Activated T-helper 1 cell treated with anti-CD3 and anti-CD28 coated beads, Interleukin-2, amount 50 U/mL, for 16 hours (primary cell): Measurements from ENCODE around the gene KMT2C.
"Not testable (repeated sequence)": the region's sequence is repeated elsewhere in the genome, so short reads cannot be mapped to it uniquely, and the experiment has no call there.

Experiments used
- DNase-seq, 2 donors: peaks; one replicate each; pipeline ENCODE4 v3.0.0-alpha.2; 2020; ENCODE audit warnings: low read depth in 1 of 2, low spot score in 1 of 2

Gene KMT2C

GRCh38 chr7:152403726-152404125 is 32.1 kb downstream of the KMT2C start:
- no peak for DNase-seq

DNA sequence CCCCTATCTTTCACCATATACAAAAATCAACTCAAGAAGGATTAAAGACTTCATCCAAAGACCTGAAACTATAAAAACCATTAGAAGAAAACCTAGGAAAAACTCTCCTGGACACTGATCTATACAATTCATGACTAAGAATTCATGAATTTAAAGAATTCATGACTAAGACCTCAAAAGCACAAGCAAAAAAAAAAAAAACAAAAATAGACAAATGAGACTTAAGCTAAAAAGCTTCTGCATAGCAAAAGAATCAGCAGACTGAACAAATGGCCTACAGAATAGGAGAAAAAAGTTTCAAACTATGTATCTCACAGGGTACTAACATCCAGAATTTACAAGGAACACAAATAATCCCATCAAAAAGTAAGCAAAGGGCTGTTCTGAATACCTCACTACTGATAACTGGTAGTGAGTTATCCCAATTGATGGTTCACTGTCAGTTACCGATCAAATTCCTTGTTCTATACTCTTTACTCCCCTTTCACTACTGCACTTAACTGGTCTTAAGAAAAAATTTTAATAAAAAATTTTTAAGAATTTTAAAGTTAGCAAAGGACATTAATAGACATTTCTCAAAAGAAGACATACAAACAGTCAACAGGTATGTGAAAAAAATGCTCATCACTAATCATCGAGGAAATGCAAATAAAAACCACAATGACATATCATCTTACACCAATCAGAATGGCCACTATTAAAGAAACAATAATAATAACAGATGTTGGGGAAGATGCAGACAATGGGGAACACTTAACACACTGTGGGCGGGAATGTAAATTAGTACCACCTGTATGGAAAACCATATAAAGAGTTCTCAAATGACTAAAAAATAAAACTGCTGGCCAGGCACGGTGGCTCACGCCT is 33.2 kb downstream of the KMT2C start:
- no peak for DNase-seq

DNA sequence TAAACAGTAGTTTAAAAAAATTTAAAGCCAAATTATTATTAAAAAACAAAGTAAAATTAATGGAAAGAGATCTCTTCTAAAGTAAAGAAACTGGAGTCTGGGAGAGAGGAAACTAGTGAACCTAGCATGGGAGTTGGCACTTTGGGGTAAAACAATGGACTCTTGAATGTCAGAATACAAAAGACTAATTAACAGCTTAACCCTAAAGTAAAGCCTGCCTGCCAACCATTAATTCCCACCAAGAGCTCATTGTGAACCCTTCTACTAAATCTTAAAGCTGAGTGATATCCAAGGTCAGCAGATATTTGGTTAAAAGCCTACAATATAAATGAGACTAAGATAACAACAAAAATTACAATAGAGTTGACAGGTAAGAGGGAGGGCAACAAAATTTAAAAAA is 36.5 kb downstream of the KMT2C start:
- DNase-seq: no peak

DNA sequence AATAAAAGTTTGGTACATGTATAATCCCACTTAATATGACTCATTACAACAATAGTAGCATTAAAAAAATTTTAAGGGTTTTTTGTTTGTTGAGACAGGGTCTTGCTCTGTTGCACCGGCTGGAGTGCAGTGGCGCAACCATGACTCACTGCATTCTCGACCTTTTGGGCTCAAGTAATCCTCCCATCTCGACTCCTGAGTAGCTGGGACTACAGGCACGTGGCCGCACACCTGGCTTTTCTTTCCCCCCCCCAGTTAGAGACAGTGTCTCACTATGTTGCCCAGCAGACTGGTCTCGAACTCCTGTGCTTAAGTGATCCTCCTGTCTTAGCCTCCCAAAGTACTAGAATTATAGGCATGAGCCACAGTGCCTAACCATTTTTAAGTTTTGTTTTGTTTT is 40.7 kb downstream of the KMT2C start:
- no peak for DNase-seq

DNA sequence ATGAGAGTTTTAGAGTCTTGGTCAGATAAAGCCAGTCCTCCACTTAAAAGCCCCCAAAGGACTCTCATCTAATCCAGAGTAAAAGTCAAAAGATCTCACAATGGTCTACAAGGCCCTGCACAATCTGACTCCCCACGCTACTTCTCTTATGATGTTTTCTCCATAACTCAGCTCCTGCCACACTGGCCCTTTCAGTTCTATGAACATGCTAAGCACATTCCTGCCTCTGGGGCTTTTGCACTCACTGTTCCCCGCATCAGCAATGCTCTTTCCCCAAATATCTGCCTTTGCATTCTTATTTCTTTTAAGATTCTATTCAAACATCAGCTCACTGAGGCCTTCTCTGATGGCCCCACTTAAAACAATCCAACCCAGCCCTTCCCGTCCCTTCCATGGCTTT is 41.6 kb downstream of the KMT2C start:
- not testable (repeated sequence) for DNase-seq

DNA sequence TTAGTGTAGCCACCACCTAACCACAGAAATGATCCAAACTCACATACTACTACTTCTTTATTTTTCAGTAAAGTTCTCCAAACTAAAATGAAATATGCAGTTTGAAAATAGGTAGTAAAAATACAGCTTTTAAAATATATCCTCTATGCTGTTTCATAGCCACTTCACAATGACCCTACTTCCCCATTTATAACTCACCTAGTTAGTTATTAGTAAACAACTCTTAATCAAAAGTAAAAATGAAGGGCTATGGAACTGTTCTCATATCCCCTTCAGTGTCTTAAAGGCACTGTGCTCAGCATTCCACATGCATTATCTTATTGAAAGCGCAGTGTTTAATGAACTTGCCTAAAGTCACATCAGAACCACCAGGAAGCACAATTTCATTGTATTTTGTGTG is 43.5 kb downstream of the KMT2C start:
- no peak for DNase-seq

DNA sequence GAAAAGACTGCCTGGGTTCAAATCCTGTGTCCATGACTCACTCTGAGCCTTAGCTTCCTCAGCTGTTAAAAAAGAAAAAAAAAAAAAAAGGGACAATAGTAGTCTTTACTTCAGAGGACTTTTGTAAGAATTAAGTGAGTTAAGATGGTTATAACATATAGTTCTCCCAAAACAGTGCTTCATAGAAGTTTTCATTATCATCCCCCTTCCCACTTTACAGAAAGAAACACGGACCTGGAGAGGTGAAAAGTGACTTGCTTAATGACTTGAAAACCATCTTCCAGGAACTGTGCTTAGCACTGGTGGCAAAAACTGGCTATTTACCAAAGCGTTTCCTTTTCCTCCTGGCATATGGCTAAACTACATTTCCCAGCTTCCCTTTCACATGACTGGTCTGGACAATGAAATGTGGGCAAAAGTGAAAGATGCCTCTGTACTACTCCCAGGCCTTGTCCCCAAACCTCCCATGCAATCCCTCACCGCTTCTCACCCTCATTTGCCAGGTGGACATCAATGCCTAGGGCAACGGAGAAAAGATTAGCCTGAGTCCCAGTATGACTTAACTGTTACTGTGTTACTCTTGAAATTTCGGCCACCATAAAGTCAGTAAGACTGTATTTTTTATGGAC is 49.6 kb downstream of the KMT2C start:
- DNase-seq: not testable (repeated sequence)

- DNase-seq: not testable (repeated sequence)
Measured at GRCh38 chr7:152384235-152385200, 51.3 kb downstream of the KMT2C start.

GRCh38 chr7:152383341-152384234 is 52.2 kb downstream of the KMT2C start:
- no peak for DNase-seq

GRCh38 chr7:152382244-152382643 is 53.6 kb downstream of the KMT2C start:
- no peak for DNase-seq

DNA sequence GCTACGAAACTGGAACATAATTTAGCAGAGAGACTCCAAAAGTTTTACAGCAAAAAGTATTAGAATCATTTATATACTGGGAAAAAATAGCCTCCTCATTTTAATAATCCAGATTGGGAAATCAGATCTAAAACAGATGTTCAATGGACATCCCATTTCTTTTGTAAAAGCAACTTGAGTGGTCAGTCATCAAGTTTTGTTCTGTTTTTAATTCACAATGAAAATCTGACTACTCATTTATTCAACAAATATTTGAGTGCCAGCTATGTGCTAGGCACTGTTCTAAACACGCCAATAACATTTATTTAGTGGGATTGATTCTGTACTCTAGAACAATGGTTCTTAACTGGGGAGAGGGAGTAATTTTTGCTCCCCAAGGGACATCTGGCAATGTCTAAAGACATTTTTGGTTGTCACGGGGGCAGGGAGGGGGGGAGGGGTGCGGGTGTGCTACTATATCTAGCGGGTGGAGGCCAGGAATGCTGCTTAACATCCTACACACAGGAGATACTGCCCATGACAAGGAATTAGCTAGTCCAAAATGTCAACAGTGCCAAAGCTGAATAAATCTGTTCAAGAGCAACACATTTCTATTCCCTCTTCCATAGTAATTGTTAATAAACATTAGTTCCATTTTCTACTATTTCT is 54.7 kb downstream of the KMT2C start:
- DNase-seq: not testable (repeated sequence)

GRCh38 chr7:152378497-152378896 is 57.3 kb downstream of the KMT2C start:
- not testable (repeated sequence) for DNase-seq

DNA sequence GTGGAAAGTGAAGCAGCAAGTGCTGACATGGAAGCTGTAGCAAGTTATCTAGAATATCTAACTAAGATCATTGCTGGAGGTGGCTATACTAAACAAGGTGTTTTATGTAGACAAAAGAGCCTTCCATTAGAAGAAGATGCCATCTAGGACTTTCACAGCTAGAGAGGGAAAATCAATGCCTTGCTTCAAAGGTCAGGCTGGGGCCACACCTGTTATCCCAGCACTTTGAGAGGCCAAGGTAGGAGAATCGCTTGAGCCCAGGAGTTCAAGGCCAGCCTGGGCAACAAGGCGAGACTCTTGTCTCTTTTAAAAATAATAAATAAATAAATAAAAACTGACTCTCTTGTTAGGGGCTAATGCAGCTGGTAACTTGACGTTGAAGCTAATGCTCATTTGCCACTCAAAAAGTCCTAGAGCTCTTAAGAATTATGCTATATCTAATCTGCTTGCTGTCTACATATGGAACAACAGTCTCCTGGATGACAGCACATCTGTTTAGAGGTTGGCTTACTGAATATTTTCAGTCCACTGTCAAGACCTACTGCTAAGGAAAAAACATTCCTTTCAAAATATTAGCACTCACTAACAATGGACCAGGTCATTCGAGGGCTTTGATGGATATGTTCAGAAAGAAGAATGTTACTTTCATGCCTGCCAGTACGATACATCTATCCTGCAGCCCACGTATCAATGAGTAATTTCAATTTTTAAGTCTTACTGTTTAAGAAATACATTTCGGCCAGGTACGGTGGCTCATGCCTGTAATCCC is 58.9 kb downstream of the KMT2C start:
- DNase-seq: not testable (repeated sequence)

DNA sequence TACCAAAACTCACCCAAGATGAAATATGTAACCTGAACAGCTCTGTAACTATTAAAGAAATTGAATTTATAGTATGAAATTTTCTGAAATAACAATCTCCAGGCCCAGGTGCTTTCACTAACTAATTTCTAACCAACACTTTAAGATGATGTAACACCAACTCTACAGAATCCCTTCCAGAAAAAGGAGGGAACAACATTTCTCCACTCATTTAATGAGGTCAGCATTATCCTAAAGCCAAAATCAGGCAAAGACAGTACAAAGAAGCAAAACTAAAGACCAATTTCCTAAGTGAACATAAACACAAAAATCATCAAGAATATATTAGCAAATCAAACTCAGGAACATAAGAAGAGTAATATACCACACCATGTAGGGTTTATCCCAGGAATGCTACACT is 65.5 kb downstream of the KMT2C start:
- no peak for DNase-seq

- no peak for DNase-seq
Measured at GRCh38 chr7:152369518-152369917, 66.3 kb downstream of the KMT2C start.

- no peak for DNase-seq
Measured at GRCh38 chr7:152367170-152367569, 68.6 kb downstream of the KMT2C start.

- no peak for DNase-seq
Measured at GRCh38 chr7:152366662-152367061, 69.1 kb downstream of the KMT2C start.

- no peak for DNase-seq
Measured at GRCh38 chr7:152365982-152366603, 69.7 kb downstream of the KMT2C start.

GRCh38 chr7:152363798-152364197 is 72.0 kb downstream of the KMT2C start:
- no peak for DNase-seq
